ENCODE results near the gene CSTF1.

Gene CSTF1

GRCh38 chr20:56411759-56412472 lies 19.5 kb downstream of the CSTF1 start, which contains the start of gene CASS4:
Gene CASS4, plus strand, starts transcription at chr20:56412260. Its CDS starts 199 bp downstream, at chr20:56412459.
- H3K4me1 Mint-ChIP-seq: no peaks in the 10 kb centered on the region
- DNase-seq: no peak
- no peak within 1 kb of the TSS for H3K4me3 Mint-ChIP-seq
- no peaks in the 10 kb centered on the region for H3K9me3 Mint-ChIP-seq
- H3K36me3 Mint-ChIP-seq (ENCODE audit: low read depth): peaks cover 30% of the 10 kb centered on the region
- TF ChIP-seq CTCF (IDR thresholded peaks at IDR 0.05): no peak
- H3K27ac Mint-ChIP-seq: peak within 1 kb of the TSS; percentile 62
- H3K27me3 Mint-ChIP-seq (ENCODE audit: low read depth, poor library complexity): peaks cover 4% of the 10 kb centered on the region

- no peak for TF ChIP-seq CTCF (IDR thresholded peaks at IDR 0.05)
These were observed 20.0 kb downstream of the CSTF1 start for GRCh38 chr20:56412473-56412790.

DNA sequence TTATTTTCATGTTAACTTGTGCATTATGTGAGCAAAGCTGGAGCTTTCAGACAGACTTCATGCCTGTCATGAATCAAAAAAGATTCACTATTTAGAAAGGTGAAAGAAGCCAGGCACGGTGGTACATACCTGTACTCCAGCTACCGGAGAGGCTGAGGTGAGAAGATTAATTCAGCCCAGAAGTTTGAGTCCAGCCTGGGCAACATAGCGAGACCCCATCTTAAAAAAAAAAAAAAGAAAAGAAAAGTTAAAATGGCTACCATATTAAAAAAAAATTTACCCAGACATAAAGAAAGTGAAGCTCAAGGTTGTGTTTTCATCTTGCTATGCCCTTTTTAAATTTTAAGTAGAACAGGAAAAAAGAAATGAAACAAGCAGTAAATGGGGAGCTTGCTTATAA lies 20.5 kb downstream of the CSTF1 start:
- H3K4me1 Mint-ChIP-seq: peaks cover under 1% of the 10 kb centered on the region
- peak overlapping the region; percentile 62 for H3K27ac Mint-ChIP-seq
- no peak for DNase-seq
- TF ChIP-seq CTCF (IDR thresholded peaks at IDR 0.05): no peak
- H3K9me3 Mint-ChIP-seq: no peaks in the 10 kb centered on the region
- peaks cover 25% of the 10 kb centered on the region for H3K36me3 Mint-ChIP-seq (ENCODE audit: low read depth)
- no peak overlapping the region for H3K4me3 Mint-ChIP-seq
- H3K27me3 Mint-ChIP-seq (ENCODE audit: low read depth, poor library complexity): peaks cover 7% of the 10 kb centered on the region

More at GRCh38 chr20:56412473-56412790, 20.0 kb downstream of the CSTF1 start:
- Mint-ChIP-seq H3K27ac (peak overlapping the region; percentile 18), H3K36me3 (ENCODE audit: low read depth) (peaks cover 30% of the 10 kb centered on the region), H3K4me1 (no peaks in the 10 kb centered on the region), H3K4me3 (no peak overlapping the region), H3K27me3 (ENCODE audit: low read depth, poor library complexity) (peaks cover 4% of the 10 kb centered on the region), H3K9me3 (no peaks in the 10 kb centered on the region)
- DNase-seq: no peak

GRCh38 chr20:56414842-56415765 lies 22.7 kb downstream of the CSTF1 start:
- no peak for TF ChIP-seq CTCF (IDR thresholded peaks at IDR 0.05)
- Mint-ChIP-seq H3K9me3 (no peaks in the 10 kb centered on the region), H3K36me3 (ENCODE audit: low read depth) (peaks cover 19% of the 10 kb centered on the region), H3K27me3 (ENCODE audit: low read depth, poor library complexity) (peaks cover 11% of the 10 kb centered on the region), H3K4me3 (no peak overlapping the region), H3K4me1 (peaks cover 8% of the 10 kb centered on the region), H3K27ac (no peak overlapping the region)
- no peak for DNase-seq

GRCh38 chr20:56417402-56417801 lies 25.0 kb downstream of the CSTF1 start:
- peaks cover 14% of the 10 kb centered on the region for H3K4me1 Mint-ChIP-seq
- H3K9me3 Mint-ChIP-seq: no peaks in the 10 kb centered on the region
- no peak for TF ChIP-seq CTCF (IDR thresholded peaks at IDR 0.05)
- no peak overlapping the region for H3K27ac Mint-ChIP-seq
- peaks cover 11% of the 10 kb centered on the region for H3K27me3 Mint-ChIP-seq (ENCODE audit: low read depth, poor library complexity)
- no peak overlapping the region for H3K4me3 Mint-ChIP-seq
- no peak for DNase-seq
- peaks cover 16% of the 10 kb centered on the region for H3K36me3 Mint-ChIP-seq (ENCODE audit: low read depth)
